GM18873 (cell line): ENCODE measurements around the gene PIP5K1B.

Source experiments
- ATAC-seq: cut with Tn5 transposase; IDR thresholded peaks from one replicate; pipeline ENCODE4 v1.9.1; 2021; ENCODE audit warnings: mild to moderate bottlenecking, moderate library complexity, moderate number of reproducible peaks; ENCODE audit not compliant: unreplicated experiment, low FRiP score

The PIP5K1B gene

DNA sequence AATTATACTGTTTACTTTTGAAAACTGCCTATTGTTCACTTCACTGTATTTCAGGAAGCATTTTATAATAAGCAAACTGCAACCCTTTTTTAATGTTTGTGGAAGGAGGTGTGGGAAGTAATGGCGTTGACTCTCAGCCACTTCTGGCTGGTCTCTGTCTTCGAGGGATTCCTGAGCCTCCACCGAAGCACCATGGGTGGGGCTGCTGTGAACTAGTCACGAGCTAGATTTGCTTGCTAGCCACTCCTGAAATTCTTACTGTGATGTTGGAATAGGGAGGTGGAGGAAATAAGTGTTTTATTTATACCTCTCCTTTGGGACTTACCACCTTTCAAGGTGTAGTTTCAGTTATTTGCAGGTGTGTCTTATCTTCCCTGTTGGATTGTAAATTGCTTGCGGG, 26.8 kb downstream of the PIP5K1B start:
- ATAC-seq, result no peak

DNA sequence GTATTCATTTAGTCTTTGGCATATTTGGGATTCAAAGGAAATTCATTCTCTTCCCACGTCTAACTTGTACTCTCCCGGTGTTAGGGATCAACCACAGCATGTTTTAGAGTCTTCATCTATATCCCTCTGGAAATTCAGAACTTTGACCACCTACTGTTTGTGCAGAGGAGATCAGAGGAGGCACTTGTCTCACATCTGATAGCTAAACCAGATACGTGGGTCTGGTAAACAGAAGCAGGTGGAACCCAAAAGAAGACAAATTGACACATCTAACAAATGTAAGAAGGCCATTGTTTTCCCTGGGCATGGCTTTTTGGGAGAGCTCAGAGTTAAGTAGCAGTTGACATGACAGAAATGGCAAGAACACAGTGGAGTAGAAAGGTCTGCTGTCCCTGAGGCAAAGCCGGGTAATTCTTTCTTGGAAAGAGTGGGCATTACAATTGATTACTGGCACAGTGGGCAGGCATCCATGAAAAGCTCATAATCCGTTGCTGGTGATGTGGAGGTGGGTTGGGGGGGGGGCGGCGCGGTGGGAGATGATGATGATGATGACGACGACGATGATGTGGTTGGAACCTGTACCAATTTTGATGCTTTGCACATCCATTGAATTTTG, 27.5 kb downstream of the PIP5K1B start:
- ATAC-seq, result no peak

DNA sequence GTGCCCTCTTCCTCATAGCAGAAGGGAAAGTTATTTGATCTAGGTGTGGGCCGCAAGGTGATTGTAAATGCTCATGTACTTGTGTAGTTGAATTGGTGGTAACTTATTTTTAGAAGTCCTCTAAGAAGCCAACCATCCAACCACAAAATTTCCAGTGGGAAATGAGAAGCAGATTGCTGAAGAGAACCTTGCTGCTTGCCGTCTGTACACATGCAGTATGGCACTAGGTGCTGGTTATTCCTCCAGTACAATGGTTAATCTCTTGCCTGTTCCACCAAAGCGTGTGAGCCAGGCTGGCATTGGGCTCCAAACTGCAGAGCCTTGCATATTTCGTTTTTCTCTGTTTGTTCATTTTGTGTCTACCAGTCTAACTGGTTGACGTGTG, 28.0 kb downstream of the PIP5K1B start:
- ATAC-seq, result no peak

DNA sequence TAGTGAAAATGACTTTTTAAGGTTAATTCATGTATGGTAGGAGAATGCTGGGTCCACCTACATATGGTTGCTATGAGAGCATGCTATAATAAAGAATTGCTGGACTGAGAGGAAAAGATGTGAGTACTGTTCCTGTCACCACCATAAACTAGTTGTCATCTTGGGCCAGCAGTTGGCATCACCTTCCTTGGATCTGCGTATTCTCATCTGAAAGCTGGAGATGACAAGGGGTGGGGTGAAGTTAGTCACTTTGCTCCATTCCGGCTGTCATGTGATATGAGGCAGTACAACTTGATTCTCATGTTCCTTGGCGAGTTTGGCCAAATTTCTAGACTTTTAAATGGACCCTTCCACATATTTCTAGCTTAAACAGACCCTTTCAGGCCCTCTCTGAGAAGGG, 33.3 kb downstream of the PIP5K1B start:
- ATAC-seq, result no peak

DNA sequence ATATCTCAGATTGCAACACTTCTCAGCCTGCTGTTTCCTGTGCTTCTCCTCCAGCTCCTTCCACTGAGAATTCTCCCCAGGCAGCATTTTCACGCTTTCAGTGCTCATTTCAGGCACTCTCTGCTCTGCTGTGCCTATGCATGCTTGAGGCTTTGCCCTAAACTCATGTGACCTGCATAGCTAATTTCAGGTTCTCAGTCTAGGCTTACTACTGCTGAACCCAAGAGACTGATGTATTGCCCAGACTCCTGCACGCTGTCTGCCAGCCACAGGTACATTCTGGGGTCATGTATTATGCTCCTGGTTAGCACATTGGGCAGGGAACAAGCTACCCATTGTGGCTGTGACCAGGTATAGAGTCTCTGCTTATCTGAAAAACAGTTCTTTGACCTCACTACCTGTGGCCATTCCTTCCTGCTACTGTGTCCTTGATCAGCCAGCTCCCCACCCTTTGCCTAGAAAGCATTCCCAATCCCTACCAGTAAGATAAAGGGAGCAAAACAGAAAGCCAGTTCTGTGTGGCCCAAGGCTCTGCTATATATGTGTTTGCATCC, 34.7 kb downstream of the PIP5K1B start:
- no peak for ATAC-seq

DNA sequence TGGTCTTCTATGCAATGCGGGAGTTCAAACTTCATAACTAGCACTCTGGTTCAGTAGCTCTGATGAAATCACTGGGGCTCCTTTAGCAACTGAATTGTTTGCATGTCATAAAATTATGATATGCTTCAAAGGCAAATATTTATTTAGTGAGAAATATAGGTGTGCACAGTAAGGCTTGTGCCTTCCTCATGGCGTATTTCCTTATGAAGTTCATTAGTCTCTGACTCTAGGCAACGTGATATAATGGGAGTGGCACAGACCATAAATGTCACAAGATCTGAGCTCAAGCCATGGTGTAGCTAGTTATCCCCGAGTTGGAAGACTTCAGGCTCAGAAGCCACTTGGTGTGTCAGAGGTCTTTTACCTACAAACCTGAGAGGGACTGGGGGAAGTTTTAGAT, 35.5 kb downstream of the PIP5K1B start:
- no peak for ATAC-seq

DNA sequence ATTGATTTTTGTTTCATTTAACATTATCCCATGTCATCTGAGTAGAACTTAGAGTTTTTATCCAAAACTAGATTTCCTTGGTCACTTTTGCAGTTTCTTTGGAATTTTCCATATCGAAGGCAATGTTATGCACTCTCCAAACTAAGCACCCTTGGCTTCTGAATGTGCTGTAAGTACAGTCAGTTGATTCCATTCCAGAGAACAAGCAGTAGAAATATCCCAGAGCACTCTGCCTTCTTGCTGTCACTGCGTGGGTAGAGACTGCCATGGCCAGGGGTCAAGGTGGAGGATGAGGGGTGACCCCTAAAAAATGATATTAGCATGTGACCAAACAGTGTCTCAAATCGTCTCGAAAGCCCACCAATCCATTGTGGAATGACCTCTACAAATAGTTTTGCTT, 36.2 kb downstream of the PIP5K1B start:
- no peak for ATAC-seq

DNA sequence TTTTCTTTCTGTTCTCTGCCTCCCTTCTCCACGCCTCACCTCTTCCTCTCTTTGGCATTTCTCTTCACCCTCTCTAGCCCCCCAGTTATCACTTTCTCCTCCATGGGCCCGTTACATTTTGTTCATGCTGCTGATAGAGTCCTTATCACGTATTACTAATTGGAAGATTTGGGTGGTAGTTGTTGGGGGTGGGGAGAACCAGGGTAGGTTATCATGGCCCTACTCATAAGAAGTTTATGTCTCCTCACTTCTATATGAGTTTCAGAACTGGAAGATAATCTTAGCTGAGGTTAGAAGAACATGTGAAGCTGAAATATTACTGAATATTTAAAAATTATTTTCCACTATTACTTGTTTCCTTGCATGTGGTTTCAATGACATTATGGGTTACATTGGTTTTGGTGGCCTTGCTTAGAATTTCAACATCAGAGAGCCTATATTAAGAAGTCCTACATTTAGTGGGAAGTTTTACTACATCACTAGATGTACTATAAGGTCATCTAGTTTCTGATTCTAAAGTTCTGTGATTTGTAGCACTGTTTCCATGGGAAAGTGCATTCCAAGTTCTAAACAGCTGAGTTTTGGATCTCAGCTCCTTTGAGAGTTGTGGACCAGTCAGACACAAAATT, 36.8 kb downstream of the PIP5K1B start:
- no peak for ATAC-seq

DNA sequence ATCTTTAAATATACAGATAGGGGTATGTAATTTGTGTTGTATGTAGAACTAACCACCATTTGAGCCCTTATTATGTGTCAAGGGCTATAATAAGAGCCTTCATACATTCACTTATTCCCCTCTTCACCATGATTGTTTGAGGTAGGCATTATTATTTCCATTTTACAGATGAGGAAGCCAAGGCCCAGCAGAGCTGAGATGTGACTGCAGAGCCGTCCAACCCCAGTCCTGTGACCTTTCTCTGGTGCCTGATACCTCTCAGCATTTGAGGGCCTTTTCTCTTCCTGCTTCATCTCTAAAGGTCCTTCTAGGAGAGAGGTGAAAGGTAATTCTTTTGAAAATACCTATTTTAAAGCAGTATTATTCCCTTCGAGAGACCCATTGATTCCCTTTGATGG, 37.3 kb downstream of the PIP5K1B start:
- ATAC-seq, result no peak

DNA sequence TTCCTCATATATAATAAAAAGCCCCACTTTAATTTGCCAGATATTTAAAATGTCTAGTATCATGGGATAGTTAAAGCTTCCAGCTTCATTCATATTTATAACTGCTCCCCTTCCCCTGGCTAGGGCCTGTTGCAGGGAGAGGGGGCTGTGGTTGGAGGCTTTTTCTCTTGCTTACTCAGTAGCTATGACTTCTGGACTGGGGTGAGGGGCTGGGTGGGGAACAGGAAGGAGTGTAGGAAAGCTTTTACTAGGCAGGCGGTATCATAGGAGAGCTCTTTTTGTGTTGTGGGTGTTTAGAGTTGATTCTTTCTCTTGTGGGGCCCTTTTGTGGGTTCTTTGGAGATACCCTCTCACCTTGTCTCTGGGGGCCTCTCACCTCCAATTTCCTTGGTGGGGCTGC, 39.4 kb downstream of the PIP5K1B start:
- ATAC-seq, result no peak

DNA sequence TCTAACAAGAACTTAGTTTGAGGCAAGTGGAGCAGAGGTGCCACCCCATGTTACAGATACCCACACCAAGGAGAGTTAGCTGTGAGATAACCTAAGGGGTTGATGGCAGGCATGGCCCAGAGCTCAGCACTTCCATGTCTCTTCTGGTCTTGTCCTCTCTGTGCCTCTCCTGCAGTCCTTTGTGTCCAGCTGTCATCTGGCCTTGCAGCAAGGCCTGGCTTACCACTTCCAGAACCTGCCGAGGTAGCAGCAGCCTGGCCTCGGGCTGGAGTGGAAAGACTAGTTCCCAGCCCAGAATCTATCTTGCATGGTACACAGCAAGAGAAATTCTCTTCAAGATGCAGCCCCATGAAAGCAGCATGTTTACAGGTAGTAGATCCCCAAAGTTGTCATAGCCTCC, 41.5 kb downstream of the PIP5K1B start:
- ATAC-seq, result no peak

DNA sequence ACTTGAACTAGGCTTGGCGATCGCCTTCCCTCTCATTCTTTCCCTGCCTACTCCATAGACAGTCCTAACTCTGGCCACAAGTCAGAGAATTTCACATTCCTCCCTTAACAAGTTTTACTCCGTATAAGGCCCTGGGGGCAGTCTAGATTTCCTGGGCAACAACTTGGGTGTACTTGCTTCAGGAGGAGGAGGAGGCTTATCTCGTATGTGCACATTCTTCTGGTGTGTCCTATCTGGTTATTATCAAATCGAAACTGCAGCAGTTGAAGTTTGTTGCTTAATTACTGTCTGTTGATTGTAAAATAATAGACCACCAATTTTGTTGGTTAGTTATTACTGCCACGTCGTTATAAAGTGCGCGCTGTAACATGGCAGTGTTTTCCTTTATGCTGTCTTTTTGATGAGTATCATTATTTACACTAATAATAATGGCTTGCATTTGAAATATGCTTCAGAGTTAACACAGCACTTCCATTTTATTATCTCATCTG, 42.0 kb downstream of the PIP5K1B start:
- ATAC-seq, result no peak

DNA sequence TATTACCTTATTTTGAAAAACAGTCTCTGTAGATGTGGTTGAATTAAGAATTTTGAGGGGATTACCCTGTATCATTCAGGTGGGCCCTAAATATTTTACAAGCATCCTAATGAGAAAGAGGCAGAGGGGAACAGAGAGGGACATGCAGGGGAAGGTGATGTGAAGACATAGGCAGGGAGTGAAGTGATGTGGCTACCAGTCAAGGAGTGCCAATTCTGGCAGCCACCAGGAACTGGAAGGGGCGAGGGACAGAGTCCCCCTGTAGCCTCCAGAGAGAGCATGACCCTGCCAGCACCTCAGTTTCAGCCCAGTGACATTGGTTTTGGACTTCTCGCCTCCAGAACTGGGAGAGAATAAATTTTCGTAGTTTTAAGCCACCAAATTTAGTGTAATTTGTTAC, 44.1 kb downstream of the PIP5K1B start:
- ATAC-seq, result no peak

DNA sequence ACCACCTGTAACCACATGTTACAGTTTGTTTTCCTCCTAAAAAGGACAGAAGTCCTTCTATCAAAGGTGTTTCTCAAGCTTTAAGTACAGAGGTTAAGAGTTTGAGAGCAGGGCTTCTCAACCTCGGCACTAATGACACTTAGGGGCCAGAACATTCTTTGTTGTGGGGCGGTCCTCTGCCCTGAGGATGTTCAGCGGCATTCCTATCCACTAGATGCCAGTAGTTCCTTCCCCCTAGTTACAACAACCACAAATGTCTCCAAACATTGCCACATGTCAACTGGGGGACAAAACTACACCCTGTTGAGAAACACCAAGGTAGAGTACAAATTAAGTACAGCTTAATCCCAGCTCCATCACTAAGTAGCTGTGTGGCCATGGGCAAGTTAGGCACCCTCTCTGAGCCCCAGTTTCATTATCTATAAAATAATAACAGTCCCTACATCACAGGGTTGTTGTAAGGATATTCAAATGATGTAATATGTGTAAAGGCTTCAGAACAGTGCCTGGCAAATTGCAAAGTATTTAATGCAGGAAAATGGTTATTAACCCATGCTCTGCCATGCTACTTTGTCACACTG, 44.6 kb downstream of the PIP5K1B start:
- ATAC-seq, result no peak

DNA sequence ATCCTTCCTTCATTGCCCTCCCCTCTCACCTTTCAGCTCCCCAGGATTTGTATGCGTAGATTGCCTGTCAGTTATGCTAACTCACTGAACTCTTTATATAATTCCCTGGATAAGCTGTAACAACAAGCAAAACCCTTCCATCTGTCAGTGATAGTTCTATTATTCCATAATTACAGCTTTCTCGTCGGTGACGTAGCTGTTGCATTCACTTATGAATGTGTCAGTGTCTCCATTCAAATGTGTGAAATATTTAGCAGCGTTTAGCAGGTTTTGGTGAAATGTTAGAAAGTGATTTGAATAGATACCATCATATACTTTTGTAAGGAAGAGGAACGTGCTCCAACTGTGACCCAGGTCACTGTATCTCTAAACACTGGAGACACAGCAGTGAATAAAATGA, 45.2 kb downstream of the PIP5K1B start:
- ATAC-seq, result no peak

DNA sequence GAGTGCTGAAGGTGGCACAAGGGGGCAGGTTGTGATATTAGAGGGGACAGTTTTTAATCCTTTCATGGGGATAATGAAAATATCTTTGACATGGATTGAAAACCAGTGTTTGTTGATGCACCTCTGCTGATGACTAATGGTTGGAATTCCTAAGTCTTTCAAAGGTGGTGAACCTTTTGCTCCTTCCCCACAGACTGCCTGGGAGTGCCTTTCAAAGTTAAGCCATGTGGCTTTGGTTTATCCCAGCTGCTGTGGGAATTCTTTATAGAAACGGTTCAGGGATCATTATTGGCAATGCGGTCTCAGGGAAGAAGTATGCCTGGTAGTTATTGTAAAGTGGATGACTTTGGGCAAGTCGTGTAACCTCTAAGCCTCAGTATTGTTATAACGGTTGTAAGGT, 45.7 kb downstream of the PIP5K1B start:
- no peak for ATAC-seq

DNA sequence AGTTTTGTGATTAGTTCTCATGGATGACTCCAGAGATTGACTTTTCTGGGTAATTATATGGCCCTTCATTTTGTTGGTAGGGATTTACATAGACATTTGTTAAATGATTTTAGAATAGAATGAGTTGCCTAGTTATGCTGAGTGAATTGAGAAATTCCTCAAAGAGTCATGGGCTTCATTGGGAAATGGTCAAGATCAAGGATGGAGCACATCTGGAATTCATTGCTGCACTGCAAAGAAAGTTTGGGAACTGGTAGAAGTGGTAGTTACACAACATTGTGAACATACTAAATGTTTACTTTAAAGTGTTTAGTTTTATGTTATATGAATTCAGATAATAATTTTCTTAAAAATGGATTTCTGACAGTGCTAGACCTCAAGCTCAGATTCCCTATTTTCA, 46.5 kb downstream of the PIP5K1B start:
- no peak for ATAC-seq

DNA sequence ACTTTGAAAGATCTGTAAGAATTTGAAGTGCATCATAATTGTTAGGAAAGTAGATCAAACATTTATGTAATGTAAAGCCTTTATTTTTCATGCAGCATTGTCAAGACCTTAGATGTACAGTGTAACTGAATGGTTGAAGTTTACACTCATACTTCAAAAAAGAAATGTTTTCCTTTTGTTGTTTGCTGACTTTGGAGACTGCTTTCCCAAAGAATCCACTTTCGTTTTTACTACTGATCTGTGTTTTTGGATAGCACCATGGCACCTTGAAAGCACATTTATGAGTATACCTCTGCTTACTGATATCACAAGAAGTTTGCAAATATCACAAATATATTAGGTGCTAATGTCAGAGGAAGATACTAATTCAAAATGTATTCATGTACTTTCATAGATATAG, 50.0 kb downstream of the PIP5K1B start:
- ATAC-seq, result no peak

DNA sequence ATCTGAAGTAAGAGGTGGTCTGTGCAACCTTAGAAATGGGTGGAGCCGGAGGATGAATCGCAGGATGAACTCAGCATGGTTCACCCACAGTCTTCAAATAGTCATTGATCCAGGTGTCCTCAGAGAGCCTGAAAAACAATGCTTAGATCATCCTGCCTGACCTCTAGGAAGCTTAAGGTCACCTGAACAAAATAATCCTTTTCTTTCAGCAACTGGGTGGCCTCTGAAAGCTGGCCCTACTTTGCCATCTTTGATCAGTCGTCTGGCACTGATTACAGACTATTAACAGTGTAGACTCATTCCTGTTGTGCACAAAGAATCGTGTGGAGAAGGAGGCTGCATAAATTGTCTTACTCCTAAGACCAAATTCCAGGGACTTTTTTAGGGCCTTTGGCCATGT, 50.7 kb downstream of the PIP5K1B start:
- ATAC-seq, result no peak

DNA sequence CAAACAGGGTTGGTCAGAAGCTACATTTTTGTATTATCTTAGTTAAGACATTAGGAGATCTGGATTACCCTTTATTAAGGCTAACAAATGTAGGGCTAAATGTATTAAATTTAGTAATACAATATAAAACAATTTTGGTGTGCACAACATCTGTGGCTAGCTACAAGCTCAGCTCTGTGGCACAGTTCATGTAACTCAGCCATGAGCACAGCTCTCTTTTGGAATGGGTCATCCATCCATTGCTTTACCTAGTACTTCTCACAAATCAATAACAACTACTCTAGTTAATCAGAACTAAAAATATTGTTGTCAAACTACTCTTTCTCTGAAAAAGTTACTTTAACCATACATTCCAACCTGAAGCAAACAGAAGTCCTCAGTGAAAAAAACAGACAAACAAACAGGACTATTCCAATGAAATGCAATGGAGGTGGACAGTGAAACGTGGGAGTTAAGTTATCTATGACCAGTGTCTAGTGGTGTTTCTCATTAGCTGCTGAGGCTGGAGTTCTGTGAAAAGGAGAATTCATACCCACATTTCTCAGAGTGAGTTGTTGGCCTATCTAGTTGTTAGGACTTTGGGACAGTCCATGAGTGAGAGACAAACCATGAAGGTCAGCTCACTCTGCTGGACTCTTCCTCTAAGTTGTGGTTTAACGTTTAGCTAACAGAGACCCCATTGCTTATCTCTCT, 55.1 kb downstream of the PIP5K1B start:
- no peak for ATAC-seq

DNA sequence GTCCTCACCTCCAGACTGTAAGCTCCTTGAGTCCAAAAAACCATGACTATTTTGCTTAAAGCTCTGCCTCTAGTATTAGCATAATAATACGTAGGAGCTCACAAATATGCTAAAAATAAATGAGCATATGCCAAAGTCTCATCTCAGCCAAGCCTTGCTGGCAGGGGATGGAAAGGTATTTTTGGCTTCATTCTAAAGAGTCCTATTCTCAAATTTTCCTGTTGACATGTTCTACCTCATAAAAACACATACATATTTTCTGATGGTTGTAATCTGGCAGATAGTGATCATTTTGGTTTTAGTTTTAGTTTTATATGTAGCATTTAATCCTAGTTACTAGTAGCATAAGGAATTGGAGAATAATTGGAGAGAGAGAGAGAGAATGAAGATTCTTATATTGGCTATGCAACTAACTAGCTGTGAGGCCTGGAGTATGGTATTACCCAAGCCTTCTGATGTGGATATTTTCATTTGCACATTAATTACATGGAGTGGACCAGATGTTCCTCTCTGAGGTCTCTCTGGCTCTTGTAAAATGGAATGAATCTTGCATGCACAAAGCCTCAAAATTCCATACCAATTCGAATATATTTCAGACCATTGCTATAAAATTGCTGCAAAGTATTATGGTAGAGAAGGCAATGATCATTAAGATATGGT, 55.8 kb downstream of the PIP5K1B start:
- no peak for ATAC-seq
